ENCODE measurements around the gene BCAR1. TPM values are rescaled to one million over a fixed set of nuclear protein-coding genes. Genes with fewer than 3 reads are reported as not detected.

Gene BCAR1
- total and polyA plus RNA-seq, 2 of the 13 experiments (the other 11 are each of a cell fraction or from before 2014, with no cell fraction given), result 48.1 to 51.7 TPM

DNA sequence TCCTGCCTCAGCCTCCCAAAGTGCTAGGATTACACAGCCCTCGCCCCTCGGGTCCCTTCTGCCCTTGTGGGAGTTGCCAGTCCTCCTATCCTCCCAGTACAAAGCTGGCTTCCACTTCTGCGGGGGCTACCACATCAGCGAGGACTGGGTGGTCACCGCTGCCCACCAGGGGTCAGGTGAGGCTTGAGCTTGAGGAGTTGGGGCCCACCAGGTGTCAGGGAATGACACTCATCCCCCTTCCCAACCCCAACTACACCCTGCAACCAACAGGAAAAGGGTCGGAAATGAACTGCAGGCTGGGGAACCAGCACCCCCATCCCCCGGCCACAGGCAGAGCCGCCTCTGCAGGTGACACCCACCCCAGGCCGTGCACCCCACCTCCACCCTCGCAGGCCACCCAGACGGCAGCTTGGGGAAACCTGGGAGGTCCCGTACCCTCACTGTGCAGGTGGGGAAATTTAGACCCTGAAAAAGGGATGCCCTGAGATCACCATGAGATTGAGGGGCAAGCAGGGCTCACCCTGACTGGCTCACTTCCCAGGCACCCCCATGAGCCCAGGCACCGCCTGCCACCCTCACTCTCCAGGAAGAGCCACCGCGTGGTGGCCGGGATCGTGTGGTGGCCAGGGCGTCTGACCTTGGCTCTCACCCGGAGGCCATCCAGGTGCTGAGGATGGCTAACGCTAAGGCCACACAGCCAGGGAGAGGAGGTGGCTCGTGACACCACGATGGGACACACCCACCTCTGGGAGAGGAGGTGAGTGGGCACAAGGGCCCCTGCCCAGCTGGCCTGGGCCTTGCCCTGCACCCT lies 24.7 kb downstream of the BCAR1 start (continued):
- TF ChIP-seq EP300 (IDR thresholded peaks at IDR 0.05; ENCODE audit: low read depth in 2 of 2, low read length in 2 of 2) (no peak), EP300 (CRISPR knock-in tag; IDR thresholded peaks at IDR 0.05; ENCODE audit: borderline replicate concordance) (no peak), ZNF549 (CRISPR knock-in tag; IDR thresholded peaks at IDR 0.05) (no peak), ZNF841 (CRISPR knock-in tag; IDR thresholded peaks at IDR 0.05; ENCODE audit: borderline replicate concordance) (no peak), SALL1 (CRISPR knock-in tag; IDR thresholded peaks at IDR 0.05) (no peak), STAG1 (CRISPR knock-in tag; IDR thresholded peaks at IDR 0.05) (0 out of 2 replicates have a peak, but pooled peaks have one; percentile 17), TARDBP (CRISPR knock-in tag; IDR thresholded peaks at IDR 0.05) (peak; percentile 36; the same call in 1 of the 2 replicates), NFIB (CRISPR knock-in tag; IDR thresholded peaks at IDR 0.05; ENCODE audit: borderline replicate concordance) (no peak), RBM39 (IDR thresholded peaks at IDR 0.05; ENCODE audit: low read depth, low read length, poor library complexity, severe bottlenecking) (peak; percentile 25), RAD21 (CRISPR knock-in tag; IDR thresholded peaks at IDR 0.05) (peak; percentile 23; the same call in 1 of the 2 replicates), ZNF7 (CRISPR knock-in tag; IDR thresholded peaks at IDR 0.05) (no peak), ZNF446 (CRISPR knock-in tag; IDR thresholded peaks at IDR 0.05) (no peak), ZFX (CRISPR knock-in tag; IDR thresholded peaks at IDR 0.05; ENCODE audit: low read depth) (peak; percentile 22; the same call in 1 of the 2 replicates), CREM (IDR thresholded peaks at IDR 0.05) (no peak), CREM (CRISPR knock-in tag; IDR thresholded peaks at IDR 0.05) (no peak), ZC3H13 (CRISPR knock-in tag; IDR thresholded peaks at IDR 0.05) (no peak; the same call in none of the 2 replicates), KAT7 (CRISPR knock-in tag; IDR thresholded peaks at IDR 0.05; ENCODE audit: borderline replicate concordance) (no peak), ZNF367 (CRISPR knock-in tag; IDR thresholded peaks at IDR 0.05; ENCODE audit: borderline replicate concordance) (no peak), KLF9 (CRISPR knock-in tag; IDR thresholded peaks at IDR 0.05; ENCODE audit: low read depth) (no peak)
- TF ChIP-seq, protein P1, sequence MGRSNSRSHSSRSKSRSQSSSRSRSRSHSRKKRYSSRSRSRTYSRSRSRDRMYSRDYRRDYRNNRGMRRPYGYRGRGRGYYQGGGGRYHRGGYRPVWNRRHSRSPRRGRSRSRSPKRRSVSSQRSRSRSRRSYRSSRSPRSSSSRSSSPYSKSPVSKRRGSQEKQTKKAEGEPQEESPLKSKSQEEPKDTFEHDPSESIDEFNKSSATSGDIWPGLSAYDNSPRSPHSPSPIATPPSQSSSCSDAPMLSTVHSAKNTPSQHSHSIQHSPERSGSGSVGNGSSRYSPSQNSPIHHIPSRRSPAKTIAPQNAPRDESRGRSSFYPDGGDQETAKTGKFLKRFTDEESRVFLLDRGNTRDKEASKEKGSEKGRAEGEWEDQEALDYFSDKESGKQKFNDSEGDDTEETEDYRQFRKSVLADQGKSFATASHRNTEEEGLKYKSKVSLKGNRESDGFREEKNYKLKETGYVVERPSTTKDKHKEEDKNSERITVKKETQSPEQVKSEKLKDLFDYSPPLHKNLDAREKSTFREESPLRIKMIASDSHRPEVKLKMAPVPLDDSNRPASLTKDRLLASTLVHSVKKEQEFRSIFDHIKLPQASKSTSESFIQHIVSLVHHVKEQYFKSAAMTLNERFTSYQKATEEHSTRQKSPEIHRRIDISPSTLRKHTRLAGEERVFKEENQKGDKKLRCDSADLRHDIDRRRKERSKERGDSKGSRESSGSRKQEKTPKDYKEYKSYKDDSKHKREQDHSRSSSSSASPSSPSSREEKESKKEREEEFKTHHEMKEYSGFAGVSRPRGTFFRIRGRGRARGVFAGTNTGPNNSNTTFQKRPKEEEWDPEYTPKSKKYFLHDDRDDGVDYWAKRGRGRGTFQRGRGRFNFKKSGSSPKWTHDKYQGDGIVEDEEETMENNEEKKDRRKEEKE (IDR thresholded peaks at IDR 0.05), result no peak
- TF ChIP-seq, protein P2, sequence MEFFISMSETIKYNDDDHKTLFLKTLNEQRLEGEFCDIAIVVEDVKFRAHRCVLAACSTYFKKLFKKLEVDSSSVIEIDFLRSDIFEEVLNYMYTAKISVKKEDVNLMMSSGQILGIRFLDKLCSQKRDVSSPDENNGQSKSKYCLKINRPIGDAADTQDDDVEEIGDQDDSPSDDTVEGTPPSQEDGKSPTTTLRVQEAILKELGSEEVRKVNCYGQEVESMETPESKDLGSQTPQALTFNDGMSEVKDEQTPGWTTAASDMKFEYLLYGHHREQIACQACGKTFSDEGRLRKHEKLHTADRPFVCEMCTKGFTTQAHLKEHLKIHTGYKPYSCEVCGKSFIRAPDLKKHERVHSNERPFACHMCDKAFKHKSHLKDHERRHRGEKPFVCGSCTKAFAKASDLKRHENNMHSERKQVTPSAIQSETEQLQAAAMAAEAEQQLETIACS (CRISPR knock-in tag; IDR thresholded peaks at IDR 0.05), result no peak
- TF ChIP-seq, protein P3, sequence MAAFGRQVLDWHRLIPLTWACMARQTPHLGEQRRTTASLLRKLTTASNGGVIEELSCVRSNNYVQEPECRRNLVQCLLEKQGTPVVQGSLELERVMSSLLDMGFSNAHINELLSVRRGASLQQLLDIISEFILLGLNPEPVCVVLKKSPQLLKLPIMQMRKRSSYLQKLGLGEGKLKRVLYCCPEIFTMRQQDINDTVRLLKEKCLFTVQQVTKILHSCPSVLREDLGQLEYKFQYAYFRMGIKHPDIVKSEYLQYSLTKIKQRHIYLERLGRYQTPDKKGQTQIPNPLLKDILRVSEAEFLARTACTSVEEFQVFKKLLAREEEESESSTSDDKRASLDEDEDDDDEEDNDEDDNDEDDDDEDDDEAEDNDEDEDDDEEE (CRISPR knock-in tag; IDR thresholded peaks at IDR 0.05), result no peak
- TF ChIP-seq, protein P4, sequence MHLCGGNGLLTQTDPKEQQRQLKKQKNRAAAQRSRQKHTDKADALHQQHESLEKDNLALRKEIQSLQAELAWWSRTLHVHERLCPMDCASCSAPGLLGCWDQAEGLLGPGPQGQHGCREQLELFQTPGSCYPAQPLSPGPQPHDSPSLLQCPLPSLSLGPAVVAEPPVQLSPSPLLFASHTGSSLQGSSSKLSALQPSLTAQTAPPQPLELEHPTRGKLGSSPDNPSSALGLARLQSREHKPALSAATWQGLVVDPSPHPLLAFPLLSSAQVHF (CRISPR knock-in tag; IDR thresholded peaks at IDR 0.05), result no peak
- TF ChIP-seq, protein P5, sequence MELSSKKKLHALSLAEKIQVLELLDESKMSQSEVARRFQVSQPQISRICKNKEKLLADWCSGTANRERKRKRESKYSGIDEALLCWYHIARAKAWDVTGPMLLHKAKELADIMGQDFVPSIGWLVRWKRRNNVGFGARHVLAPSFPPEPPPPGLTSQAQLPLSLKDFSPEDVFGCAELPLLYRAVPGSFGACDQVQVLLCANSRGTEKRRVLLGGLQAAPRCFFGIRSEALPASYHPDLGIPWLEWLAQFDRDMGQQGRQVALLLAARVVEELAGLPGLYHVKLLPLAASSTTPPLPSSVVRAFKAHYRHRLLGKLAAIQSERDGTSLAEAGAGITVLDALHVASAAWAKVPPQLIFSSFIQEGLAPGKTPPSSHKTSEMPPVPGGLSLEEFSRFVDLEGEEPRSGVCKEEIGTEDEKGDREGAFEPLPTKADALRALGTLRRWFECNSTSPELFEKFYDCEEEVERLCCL (CRISPR knock-in tag; IDR thresholded peaks at IDR 0.05; ENCODE audit: borderline replicate concordance), result no peak

Measured in HepG2 (cell line).